Adipose tissue (tissue), 3 donors: ENCODE measurements around the gene LGI2. TPM values are rescaled to one million over a fixed set of nuclear protein-coding genes. Genes with fewer than 3 reads are reported as not detected.

Experiments
- polyA plus RNA-seq, 3 donors: library from polyadenylated mRNA; stranded (reverse); fragments of 200-250 nt; gene quantifications; one replicate each; pipeline ENCODE4 v1.2.3, GENCODE V29; 2013
- donor health status: healthy with polysubstance abuse.
- donor health status: Bipolar disorder and iron deficiency.
- donor health status: healthy.

LGI2 gene
- polyA plus RNA-seq, 3 donors = 0.98 to 2.4 (median 1.9) TPM

Other genes starting within 250 kb of the LGI2 start
- gene SOD3, start 235.4 kb downstream of the LGI2 start, polyA plus RNA-seq = 100 to 1,000 TPM in 1 of 3 donors, 10 to 100 TPM in 2; 31.2 to 117 (median 50.0) TPM
- gene CCDC149, start 117.9 kb downstream of the LGI2 start, polyA plus RNA-seq = 10 to 100 TPM in 2 of 3 donors, 1 to 10 TPM in 1; 6.2 to 14.6 (median 12.6) TPM
- gene SEPSECS, start 129.5 kb upstream of the LGI2 start, polyA plus RNA-seq = 1 to 10 TPM; 2.8 to 5.1 (median 3.6) TPM
- gene PI4K2B, start 203.1 kb upstream of the LGI2 start, polyA plus RNA-seq = 10 to 100 TPM in 1 of 3 donors, 1 to 10 TPM in 2; 4.1 to 11.9 (median 6.5) TPM